HG03442 (cell line): ENCODE data around the gene NDP.
"Not testable (repeated sequence)": the region's sequence is repeated elsewhere in the genome, so short reads cannot be mapped to it uniquely, and the experiment has no call there.

Experiments
- ATAC-seq: cut with Tn5 transposase; IDR thresholded peaks from one replicate; pipeline ENCODE4 v1.9.1; 2021; ENCODE audit warnings: mild to moderate bottlenecking, moderate library complexity; ENCODE audit not compliant: unreplicated experiment

NDP gene

DNA sequence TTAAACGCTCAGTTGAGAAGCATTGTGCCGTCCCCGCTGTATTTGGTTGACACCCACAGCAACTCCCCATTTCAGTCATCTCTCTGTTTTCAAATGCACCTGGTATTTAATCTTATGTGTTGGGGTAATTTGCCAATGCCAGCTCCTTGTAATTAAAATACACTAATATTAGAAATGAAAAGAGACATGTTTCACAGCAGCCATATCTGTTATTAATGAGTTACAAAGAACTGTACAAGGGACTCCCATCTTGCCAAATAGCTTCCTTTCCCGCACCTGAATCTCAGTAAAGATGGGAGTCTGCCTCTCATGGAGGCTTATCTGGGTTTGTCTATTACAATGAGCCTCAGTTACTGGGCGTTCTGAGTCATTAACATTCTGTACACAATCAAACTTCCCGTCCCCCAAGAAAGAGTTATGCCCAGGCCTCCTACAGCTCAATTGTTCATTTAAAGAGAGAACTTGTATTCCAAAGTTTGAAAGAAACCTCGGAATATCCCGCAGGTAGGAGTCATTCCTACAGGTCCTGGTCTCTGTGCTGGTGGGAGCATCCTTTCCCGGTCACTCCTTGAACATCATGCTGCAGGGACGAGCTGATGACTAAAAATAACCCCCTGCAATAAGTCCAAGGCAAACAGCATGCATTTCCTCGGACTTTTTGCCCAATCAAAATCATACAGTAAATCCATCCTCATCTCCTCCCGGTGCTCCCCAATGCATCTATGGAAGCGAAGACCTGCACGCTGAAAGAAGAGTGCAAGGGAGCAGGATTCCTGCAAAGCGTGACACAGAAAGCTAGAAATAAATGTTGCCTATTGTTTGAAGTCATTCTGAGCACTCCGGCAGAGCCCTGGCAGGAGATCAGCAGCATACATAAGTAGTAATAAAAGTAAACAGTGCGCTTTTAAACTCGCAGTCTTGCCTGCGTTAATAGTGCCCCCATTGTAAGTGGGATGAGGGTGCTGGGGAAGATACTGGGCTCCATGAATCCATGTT, 926 bp downstream of the NDP start:
- no peak for ATAC-seq

DNA sequence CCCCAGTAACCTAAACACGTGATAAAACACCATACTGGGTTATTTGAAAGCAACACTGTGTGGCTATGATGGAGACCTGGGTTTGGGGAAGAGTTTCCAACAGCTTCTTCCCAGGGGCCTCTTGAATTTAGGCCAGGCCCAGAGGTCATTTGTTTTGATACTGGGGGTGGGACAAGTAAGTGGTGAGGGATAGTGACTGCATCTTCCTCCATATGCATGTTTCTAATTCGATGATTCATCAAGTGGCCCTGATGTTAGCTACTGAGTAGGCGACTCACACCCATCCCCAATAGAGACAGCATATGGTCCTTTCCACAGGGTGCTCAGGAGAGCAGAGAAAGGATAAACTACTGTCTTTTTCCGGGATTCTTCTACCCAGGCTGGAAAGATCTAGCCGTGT, 2.7 kb downstream of the NDP start:
- ATAC-seq, result no peak

DNA sequence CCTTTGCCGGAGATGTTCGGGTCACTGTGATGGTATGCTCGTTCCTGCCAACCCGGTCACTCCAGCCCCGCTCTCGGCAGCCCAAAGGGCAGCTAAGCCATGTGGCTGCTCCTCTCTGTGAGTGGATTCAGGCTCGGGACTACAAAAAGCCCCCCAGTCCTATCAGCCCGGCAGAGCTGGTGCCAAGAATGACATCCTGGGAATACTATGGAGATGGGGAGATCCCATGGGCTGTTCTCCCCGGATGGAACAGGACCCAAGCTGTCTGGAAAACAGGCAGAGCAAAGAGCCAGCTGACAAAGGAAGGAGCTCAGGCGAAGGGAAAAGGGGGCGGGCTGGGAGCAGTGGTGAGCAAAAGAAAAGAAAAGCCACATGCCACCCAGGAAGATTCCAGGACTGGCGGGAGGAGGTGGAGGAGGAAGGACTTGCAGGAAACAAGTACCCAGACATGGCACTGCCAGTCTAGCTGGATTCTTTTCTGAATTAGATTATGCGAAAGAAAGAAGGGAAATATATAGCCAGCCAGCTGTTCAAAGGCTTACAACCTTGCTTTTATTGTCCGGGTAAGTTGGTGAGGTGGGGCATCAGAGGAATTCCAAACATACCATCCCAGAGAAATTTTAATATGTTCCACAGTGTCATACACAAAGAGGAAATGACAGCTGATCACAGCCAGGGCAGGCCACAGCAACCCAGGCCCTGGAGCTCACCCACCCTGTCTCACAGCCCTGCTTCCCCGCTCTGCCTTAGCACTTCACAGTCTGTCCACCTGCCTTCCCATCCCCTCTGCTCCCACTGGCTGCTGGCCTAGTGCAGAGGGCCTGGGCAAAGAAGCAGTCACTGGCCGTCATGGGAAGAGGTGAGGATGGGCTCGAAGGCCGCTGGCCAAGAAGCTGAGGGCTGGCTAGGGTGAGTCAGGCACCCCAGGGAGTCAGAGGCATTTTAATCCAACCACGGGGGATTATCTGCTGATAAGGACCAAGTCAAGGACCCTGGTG, 3.4 kb downstream of the NDP start:
- no peak for ATAC-seq

DNA sequence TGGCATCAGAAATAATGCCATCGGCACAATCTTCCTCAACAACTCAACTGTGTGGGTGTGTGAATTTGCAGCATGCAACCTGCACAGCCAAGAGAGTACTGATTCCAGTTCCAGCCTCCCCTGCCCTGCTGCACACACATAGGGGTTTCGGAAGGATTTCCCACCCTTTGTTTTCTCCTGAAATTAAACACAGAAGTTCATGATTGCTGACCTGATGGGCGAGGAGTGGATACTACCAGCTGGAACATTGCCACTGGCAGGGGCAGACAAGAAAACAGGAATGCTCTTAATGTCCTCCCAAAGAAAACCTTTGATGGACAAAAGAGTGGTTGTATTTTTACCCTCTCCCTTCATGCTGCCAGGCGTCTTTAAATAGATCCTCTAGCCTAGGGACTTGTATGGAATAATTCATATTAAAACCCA, 4.8 kb downstream of the NDP start:
- ATAC-seq, result no peak

DNA sequence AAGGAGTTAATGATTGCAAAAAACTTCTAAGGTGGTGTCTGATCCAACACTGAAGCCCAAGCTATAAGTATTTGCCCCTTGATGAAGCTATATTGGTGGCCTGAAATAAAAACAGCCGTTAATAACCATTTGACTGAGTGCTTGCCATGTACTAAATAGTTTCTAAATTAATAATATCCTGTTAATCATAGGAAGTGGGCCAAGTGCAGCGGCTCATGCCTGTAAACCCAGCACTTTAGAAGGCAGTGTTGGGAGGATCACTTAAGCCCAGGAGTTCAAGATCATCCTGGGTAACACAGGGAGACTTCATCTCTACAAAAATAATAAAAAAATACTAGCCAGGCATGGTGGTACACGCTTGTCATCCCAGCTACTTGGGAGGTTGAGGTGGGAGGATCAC, 8.3 kb downstream of the NDP start:
- no peak for ATAC-seq

DNA sequence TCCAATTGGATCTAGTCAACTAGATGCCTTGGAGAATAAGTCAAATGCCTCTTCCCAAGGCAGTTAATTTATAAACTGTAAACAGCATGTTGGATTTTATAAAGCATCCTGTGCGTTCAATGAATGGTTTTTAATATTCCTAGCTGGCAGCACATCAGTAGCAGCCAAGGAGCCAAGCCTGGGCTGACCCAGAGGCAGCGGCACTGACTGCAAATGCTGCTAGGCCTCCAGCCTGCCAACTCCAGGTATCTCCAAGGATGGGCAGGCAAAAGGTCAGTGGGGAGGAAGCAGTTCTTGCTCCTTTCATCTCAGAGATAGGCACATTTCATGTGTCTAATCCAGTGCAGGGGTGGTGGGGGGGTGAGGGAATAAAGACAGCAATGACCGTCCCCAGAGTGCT, 9.5 kb downstream of the NDP start:
- ATAC-seq, result no peak

DNA sequence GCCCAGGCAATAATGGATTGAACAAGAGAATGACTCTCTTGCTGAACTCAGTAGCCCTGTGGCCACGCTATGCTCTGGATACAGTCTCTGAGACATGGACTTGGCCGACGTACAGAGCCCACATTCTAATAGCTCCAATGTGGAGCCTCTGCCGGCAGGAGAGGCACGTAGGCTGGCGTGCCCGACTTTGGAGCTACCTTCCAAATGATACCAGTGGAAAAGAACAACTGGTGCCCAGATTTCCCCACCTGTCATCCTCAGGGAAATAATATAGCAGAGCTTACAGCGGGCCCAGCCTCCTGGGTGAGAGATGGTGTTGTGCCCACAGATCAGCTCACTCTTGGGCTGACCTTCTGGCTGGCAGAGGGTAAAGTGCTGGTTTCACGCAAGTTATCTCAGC, 10.6 kb downstream of the NDP start:
- ATAC-seq, result no peak

DNA sequence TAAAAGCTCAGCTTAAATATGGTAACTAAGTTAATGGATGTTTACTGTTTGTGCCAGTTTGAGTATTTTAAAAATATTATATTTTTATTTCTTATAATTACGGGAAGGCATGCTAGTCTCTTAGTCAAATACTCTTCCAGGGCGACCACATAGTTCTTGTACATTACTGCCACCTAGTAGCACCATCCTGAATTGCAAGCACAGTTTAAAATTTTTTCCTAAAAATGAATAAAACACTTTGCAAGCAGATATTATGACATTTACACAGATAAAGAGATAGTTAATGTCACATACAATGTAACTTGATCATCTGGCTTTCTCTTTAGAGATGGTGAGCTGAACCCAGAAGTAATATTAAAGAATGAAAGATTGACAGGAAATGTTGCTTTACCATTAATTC, 11.5 kb downstream of the NDP start:
- ATAC-seq, result no peak

DNA sequence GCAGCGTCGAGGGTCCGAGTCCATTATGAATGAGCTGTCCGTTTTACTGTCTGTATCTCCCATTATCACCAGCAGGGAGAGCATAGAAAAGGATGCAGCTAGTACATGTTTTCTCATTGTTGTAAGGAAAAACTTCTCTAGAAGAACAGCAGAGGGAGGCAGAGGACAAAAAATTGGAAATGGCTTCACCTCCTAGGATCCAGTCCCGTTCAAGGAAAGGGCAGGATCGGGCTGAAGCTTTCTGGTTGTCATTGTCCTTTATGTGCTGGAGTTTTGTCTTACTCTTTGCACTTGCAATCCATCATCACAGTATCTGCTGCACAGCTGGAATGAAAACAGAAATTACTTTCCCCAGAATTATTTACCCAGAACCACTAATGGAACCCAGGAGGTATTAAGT, 14.7 kb downstream of the NDP start:
- peak; percentile 57 for ATAC-seq

DNA sequence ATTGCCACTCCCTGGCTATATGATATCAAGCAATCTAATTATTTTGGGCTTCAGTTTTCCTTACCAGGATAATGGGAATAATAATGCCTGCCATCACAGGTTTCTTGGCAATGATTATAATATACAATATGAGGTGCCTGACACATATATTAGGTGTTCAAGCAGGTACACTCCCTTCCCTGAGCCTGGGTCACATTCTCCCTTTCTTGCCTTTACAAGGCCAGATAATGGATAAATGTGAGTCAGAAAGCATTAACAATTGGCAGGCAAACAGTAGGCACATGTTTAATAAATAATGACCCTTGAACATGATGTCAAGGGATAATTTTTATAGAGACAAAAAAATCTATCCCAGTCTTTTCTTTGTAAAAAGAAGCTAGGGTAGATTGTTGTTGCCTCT, 17.2 kb downstream of the NDP start:
- ATAC-seq, result no peak

DNA sequence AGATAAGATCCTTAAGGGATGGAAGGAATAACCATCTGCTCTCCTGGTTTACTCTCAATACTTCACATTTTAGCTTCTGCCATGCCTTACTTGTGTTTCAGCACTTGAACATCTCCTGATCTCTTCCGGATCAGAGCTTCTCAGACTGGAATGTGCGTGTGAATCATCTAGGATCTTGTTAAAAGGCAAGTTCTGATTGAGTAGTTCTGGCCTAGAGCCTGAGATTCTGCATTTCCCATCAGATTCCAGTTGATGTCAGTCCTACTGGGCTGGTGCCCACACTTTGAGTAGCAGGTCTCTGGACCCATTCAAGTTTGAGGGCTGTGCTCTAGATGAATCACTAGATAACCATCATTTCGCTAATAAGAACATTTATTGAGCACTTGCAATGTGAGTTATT, 20.0 kb downstream of the NDP start:
- no peak for ATAC-seq

DNA sequence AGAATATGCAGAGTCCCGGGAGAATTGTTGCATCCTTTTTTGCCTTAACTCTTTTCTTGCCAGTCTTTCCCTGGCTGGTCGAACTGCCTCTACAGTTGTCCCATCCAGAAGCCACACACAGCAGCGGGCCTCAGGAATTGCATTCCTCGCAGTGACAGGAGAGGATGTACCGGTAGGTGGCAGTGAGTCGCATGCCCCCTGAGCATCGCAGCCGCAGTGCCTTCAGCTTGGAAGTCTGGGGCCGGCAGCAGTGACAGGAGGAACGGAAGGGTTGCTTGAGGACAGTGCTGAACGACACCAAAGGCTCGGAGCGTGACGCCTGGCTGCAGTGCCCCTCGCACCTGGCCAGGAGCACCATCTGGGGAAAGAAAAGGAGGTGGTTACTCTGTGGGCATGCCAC, 23.5 kb downstream of the NDP start:
- ATAC-seq, result no peak

DNA sequence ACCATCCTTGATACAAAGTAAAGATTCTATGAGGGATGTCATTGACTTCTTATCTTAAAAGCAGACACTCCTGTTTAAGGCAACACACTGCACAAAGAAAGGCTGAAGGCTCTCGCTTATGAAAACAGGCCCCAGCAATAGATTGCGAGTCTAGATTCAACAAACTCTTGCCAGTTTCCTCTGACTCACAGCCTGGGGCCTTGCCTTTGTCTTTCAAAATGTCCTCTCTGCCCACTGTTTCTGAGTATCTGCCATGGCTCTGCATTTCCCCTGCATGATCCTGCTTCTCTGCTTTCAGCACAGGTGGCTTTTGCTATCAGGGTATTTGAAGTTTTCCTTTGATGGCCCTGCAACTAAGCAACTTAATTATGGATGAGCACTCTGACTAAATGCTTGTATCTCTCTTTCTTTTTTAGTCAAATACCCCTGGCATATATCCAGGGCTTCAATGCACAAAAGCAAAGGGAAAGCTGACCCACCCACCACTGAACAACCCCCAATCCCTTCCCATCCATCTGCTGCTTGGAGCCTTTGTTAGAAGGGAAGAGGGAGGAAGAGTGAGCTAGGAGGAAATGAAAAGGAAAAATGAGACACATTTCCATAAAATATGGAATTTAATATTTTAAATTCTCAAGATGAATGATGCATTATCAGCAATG, 32.2 kb downstream of the NDP start:
- ATAC-seq, result no peak

DNA sequence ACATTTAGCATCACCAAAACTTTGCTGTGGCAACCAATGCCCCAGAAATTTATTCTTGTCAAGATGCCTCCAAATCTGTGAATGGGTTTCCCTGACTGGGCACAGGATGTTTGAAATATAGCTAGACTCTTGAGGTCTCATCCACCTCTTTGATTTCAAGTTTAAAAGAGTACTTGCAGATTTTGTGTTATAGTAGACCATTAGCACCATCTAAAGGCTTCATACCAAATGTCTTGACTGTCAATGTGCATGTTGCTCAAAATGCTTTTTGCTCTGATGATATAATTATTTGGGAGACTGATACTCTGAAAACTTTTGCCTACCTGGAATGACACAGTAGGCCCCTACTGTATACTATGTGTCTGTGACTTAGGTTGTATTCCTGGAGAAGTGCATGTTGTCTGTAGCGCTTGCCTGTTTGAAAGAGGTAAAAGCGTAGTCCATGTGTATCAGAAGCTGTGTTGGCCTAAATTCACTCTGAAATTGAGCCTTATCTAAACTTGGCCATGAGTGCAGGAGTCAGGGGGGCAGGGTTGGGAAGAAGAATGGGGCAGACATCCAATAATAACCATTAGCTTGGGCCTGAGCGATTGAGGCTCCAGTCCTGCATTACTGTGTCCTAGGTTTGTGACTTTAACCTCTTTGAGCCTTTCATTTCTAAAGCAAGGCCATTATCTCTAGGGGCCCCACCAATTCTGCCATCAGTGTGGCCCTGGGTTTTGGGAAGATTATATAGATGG, 33.8 kb downstream of the NDP start:
- ATAC-seq, result no peak

DNA sequence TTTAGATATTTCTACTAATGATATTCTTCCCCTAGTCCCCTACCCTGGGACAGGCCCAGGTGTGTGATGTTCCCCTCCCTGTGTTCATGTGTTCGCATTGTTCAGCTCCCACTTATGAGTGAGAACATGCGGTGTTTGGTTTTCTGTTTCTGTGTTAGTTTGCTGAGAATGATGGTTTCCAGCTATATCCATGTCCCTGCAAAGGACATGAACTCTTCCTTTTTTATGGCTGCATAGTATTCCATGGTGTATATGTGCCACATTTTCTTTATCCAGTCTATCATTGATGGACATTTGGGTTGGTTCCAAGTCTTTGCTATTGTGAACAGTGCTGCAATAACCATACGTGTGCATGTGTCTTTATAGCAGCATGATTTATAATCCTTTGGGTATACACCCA, 51.2 kb downstream of the NDP start:
- not testable (repeated sequence) for ATAC-seq

DNA sequence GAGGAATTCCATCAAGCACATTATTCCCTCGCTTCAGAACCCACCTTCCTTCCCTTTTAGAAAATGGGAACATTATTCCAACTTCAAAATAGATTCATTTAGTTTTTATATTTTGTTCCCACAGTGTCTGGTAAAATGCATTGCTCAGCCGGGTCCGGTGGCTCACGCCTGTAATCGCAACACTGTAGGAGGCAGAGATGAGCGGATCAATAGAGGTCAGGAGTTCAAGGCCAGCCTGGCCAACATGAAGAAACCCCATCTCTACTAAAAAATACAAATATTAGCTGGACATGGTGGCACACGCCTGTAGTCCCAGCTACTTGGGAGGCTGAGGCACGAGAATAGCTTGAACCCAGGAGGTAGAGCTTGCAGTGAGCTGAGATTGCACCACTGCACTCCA, 62.4 kb downstream of the NDP start:
- not testable (repeated sequence) for ATAC-seq

DNA sequence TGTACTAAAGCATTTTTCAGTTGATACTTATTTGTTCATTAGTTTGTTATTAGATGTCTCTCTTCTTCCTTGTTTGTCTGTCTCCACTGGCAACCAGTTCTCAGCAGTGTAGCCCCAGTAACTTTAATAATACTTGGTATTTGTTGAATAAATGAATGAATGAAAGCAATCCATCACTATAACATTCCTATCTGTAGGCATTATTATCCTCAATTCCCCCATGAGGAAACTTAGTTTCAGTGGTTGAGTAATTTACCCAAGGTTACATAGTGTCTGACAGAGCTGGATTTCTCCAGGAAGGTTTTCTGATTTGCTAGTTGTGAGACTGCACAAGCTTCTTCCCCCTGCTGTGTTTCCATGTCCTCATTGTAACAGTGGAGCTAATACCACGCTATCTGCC, 63.2 kb downstream of the NDP start:
- no peak for ATAC-seq

DNA sequence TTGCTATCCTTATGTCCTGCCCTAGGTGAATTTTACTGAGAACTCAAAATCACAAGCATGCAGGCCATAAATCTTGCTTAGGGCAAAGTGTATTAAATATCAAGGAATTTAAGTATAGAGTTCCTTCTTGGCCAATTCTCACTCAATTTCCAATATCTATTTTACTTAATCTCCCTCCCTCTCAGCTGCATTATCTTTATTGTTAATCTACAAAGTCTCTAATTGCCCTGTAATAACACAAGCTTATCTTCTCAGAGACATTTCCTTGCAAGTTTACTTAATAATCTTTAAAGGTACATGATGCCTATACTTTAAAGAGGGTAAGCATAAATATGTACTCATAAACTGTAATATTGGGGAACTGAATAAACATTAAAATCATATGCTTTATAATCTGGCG, 64.0 kb downstream of the NDP start:
- ATAC-seq, result no peak

DNA sequence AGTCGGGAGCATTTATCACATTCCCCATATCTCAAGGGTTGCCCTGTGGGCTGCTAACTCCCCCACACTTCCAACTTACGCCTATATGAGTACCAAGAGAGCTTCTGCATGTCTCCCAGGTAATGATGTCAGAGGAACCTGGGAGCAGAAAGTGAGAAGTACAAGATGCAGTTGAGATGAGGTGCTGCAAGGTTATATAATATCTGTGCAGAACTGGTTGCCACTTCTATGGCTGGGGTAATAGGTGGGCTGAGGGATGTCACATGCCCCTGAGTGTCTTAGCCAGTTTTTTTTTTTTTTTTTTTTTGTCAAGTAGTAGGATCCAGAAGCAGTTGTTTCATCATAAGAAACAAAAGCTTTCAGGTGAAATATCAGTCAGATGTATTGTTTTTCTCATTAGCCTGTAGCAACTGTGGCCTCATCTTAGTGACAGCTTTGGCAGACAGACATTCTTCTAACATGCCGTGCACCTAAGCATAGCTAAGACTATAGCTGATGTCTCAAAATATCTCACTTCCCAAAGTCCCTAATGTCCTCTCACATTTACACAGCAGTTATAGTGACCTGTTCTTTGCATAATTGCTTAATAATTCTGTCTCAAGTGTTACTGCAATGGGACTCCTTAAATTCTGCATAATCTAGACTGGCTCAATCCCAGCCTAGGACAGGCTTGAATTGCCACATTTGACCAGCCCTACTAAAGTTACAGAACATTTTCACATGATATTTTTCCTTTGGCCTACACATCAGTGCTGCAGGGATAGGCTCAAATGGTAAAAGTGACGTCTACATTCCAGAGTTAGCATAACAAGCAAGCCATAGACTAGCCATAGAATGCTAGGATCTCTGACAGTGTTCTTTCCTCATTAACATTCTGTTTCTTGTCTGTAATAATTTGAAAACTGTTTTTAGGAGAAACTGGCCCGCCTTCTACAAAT, 73.0 kb downstream of the NDP start:
- no peak for ATAC-seq
